ENCODE measurements around the gene PHTF2.

Gene PHTF2

DNA sequence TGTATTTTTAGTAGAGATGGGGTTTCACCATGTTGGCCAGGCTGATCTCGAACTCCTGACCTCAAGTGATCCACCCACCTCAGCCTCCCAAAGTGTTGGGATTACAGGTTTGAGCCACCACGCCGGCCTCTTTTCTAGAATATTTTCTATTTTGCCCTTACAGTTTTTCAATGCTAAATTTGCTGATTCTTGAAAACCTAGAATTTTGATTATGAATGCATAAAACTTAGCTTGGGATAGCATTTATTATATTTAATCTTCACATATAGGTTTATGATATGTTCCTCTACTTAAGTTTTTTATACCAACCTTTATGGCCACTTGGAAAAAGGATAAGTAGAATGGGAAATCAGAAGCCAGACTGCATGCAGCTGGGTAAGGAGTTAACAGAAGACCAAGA is 2.5 kb upstream of the PHTF2 start:
- no peak for DNase-seq

DNA sequence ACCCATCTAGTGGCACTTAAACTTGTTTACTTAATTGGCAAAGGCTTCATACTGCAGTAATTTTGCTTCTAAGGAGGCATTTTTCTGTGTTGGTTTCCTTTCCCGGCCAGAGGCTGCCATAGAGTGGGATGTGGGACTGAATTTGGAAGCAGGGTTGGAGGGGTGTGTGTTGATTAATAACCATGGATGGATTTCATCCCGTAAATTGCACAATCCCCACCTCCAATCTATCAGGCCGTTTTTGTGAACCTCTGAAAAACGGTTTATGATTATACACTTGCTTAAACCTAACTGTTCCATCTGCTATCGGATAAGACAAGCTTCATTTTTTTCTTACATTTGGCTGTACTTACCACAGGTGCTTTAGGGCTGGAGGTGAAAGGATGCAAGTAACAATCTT is 1.6 kb upstream of the PHTF2 start:
- DNase-seq = no peak

DNA sequence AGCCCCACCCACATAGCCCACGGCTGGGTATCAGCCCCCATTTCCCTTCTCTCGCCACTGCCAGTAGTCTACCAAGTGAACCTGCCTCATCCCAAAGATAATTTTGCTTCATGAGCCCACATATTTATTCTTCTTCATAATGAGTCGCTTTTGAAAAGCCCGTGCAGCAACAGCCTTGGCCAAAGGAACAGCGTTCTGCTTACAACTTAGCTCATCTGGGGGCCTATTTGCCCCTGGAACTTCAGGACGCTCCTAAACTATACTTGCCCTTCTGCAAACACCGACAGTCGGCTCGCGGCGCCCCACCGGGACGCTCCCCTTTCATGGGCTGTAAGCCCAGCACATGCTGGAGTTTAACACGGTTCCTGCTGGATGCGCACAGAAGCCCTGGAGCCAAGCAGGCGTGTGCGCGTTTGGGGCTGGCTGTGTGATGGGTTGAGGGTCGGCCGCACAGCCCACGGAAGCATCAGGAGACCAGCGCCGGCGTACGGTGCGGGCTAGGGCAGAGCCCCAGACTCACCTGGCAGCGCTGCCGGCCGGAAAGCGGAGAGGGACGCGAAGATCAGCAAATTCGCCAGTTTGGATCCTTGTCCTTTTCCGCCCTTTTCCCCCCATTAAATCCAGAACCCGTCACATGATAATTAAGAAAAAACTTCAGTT is 709 bp upstream of the PHTF2 start:
- no peak for DNase-seq

DNA sequence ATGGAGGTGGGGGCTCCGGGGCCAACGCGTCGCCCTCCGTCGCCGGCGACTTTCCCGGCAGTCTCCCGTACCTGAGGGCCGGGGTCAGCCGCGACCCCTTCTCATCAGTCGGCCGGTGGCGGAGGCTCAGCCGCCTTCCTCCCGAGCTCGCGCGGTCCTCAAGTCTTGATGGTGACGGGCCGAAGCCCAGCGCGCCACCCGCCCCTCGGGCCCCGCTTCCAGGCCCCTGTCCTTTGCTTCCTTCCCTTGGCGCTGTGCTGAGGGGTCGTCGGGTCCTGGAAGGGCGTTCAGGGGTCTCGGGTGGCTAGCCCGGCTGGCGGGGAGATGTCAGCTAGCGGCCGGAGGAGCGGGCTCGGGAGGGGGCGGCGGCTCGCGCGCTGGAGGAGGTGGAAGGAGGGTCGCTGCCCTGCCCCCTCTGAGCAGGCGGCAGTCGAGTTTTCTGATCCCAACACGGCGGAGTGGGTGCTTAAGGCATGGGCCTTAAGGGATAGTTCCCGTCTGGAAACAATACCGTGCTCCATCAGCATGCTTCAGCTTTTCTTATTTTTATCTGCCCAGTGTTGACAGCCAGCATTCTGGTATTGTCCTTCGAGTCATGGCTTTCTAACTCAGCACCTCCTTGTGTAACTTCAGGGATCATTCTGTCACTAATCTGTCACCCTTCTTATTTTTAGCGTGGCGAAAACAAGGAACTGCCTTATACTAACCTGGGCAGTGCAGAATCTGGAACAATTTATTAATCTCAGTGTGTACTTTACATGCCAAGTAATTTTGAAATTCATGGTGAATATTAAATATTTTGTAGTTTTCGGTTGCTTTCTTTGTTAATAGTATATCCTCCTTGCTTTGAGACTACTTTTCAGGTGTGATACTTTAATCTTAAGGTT is 748 bp downstream of the PHTF2 start:
- no peak for DNase-seq

DNA sequence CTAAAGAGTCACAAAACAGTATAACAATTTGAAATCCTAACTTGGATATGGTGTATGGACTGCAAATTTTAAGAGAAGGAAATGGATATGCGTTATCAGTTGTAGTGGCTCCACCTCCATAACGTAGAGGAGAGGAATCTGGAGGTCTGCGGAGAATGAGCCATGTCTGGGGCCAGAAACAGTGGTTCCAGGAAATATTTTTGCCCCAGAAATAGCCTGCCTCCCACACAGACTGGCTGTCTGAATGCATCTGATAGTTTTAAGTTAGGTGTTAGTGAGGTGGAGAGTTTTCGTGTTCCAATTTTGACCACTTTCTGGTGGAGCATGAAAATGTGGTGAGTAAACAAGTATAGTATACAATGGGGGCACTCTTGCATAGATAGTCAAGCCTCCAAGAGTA is 1.6 kb downstream of the PHTF2 start:
- no peak for DNase-seq

DNA sequence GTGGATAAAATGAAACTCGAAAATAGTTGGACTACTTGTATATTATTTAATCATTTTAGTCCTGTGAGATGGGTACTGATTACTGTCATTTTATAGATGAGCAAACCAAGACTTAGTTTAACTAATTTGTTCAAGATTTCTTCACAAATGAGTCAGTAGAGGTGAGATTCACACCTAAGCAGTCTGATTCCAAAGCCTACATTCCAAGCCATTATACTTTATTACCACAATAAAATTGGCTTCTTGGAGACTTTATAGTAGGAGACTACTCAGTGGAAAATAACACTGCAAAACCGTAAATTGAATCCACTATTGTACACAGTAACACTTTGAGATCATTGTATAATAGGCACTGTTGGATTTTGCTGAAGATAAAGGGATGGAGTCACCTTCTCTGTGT is 2.2 kb downstream of the PHTF2 start:
- no peak for DNase-seq

DNA sequence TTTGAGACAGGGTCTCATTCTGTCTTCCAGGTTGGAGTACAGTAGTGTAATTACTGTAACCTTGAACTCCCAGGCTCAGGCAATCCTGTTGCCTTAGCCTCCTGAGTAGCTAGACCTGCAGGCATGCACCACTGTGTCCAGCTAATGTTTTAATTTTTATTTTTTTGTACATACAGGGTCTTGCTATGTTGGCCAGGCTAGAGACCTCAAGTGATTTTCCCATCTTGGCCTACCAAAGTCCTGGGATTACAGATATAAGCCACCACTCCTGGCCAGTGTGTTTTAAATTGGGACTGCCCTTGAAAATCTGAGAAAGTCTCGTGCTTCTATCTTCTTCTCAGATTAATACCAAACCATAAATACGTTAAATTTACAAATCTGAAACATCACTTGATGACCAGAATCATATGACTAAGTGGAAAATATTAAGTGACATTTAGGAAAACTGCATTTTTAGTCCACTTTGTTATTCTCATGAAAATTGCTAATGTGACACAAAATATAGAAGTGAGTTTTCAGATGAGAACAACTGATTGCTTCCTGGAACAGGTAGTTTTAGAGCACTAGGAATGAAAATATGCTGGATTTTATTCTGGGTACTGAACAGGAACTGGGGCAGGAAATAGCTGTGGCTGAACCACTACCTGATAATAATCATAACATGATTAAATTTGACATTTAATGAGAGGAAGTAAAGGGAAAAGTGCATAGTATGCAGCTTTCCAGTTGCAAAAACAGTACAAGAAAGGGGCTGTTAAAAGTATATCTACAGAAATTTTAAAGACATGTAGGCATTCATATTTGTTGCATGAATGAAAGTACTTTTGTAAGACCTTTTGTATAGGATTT is 4.2 kb downstream of the PHTF2 start:
- no peak for DNase-seq

DNA sequence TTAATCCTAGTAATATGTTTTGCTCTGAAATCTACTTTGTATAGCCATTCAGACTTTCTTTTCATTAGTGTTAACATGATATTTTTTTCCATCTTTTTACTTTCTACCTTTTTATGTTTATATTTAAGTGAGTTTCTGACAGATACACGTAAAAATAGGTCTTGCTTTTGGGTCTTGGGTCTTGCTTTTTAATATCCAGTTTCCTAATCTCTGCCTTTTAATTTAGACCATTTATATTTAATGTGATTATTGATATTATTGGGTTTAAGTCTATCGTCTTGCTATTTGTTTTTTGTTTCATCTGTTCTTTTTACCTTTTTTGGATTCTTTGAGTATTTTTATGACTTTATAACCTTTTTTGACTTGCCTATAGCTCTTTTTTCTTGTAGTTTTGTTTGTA is 7.9 kb downstream of the PHTF2 start:
- DNase-seq = no peak

DNA sequence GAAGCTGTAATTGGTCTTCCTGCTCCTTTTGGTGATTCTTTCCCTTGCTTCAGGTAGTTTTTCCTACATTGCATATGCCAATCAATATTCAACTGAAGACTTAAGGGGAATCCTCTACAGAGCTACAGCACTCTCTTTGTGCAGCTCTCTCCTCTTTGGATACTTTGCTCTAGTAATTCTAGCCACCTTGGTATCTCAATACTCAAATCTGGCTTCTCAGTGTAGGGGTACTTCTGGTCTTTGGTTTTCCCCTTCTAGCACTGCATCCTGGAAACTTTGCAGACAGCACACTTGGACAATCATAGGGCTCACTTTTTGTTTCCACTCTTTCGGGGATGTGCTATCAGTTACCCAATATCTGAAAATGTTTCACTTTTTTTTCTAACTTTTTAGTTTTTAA is 9.9 kb downstream of the PHTF2 start:
- no peak for DNase-seq

DNA sequence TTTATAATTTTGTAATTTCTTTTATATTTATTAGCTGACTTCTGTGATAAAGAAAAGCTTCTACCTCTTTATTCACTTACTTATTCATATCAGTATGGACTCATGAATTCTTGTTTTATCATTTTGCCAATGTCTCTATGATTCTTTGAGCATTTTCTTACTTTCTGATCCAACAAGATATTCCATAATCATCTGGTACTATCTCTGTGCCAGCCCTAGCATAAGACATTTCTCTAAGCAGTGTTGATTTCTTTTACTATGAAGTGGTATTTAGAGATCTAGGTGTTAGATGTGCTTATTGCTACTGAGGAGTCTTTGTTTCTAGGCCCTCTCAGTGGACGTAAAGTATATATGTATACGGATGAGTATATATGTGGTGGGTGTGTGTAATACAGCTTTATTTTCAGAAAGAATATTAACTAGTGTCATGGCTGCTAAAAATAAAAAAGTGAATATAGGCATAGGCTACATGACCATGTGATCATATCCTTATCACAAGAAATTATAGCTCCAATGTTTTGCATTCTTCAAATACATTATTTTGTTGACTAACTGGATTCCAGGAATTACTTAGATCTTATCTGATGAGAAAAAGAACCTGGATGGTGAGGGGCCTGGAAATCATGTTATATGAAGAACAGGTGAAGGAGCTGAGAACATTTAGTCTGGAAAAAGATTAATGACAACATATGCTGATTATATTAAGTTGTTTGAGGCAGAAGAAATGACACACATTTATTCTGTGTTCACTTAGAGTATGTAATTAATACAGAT is 13.1 kb downstream of the PHTF2 start:
- no peak for DNase-seq

DNA sequence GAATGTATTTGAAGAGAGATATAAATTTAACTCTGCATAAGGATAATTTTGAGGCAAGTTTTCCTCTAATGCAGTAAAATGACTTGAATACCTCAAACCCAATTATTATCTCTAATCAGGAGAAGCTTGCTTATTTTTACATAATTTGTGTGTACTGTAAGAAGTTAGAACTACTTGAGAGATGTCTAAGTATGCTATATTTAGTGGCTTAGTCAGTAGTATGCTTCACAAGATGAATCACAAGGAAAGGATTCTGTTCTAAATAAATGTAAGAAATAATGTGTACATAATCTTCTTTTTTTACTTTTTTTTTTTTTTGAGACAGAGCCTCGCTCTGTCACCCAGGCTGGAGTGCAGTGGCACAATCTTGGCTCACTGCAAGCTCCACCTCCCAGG is 13.7 kb downstream of the PHTF2 start:
- no peak for DNase-seq

DNA sequence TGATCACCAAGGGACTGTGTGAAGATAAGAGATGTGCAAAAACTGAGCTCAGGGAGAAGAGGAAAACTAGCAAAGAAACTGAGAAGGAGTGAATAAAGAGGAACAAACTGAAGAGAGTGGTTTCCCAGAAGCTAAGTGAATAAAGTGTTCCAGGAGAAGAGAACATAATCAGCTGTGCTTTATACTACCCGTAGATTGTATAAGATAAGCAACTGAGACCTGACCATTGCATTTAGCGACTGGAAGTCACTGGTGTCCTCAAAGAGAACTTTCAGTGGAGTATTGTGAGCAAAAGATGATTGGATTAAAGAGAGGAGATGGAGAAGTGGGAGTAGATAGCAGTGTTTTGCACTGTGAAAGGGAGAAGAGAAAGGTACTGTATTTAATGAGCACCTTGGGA is 14.6 kb downstream of the PHTF2 start:
- DNase-seq = no peak

DNA sequence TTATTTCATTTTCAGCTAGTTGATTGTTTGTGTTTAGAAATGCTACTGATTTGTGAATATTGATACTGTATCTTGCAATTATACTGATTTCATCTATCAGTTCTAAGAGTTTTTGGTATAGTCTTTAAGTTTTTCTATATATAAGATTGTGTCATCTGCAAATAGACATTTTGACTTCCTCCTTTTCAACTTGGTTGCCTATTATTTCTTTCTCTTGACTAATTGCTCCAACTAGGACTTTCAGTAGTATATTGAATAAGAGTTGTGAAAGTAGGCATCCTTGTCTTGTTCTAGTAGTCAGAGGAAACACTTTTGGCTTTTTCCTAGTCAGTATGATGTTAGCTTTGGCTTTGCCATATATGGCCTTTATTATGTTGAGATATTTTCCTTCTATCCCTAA is 20.4 kb downstream of the PHTF2 start:
- no peak for DNase-seq

DNA sequence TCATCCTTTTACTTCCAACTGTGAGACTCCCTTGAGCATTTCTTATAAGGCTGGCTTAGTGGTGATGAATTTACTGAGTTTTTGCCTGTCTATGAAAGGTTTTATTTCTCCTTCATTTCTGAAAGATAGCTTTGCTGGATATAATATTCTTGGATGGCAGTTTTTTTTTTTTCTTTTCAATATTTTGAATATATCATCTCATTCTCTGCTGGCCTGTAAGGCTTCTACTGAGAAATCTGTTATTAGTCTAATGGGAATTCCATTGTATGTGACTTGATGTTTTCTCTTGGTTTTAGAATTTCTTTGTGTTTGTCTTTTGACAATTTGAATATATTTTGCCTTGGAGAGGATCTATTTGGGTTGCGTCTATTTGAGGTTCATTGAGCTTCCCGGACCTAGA is 22.4 kb downstream of the PHTF2 start:
- DNase-seq = no peak

DNA sequence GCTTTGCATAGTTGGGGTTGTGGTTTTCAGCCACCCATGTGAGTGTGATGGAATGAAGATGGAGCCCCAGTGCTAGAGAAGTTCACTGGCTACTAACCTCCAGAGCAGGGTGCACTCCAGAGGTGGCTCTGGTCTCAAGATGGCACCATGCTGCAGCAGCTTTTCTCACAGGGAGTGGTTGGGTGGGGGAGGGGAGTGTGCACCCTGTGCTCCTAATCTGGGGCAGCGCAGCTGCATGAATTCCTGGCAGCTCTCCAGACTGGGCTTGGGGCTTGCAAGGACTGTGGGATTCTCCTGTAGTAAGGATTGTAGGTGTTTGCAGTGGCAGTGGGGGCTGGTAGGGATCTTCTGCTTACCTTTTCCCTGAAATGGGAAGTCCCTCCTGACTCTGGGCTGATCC is 23.7 kb downstream of the PHTF2 start:
- DNase-seq = no peak

DNA sequence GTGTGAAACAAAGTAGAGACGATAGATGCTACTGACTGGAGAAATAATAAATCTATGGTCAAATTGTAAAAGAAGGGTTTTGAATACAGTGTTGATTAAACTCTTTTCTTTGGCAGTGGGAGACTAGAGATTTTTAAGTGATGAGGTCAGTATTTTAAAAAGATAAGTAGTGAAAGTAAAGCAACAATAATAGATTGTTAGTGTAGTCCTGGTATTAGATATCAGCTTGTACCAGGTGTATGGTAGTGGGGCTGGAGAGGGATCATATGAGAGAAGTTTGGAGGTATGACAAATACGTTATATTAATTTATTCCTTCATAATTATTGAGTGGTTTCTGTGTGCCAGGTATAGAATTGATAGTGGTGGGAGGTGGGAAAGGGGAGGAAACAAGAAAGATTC is 25.2 kb downstream of the PHTF2 start:
- no peak for DNase-seq

DNA sequence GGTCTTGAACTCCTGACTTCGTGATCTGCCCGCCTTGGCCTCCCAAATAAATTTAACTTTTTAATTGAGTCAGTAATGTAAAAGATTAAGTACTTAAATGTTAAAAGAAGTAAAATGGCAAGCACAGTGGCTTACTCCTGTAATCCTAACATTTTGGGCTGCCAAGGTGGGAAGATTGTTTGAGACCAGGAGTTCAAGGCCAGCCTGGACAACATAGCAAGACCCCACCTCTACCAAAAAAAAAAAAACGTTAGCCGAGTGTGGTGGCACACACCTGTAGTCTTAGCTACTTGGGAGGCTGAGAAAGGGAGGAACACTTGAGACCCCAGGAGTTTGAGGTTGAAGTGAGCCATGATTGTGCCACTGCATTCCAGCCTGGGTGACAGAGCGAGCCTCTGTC is 26.1 kb downstream of the PHTF2 start:
- no peak for DNase-seq

DNA sequence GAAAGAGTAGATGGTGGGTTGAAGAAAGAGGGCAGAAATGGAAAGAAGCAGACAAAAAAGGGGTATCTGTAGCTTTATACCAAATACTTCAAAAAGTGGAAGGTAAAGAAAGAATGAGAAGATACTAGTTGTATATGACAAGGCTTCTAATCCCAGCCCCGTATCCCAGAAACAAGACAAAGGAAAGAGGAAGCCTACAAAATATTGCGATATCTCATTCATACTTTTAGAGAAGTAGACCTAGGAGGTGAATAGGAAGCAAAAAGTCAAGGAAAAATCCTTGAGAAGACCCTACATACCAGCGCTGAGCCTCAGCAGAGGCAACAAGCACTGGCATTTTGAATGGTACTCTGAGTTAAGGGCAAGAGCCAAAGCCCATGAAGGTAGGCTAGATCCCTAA is 26.6 kb downstream of the PHTF2 start:
- no peak for DNase-seq

DNA sequence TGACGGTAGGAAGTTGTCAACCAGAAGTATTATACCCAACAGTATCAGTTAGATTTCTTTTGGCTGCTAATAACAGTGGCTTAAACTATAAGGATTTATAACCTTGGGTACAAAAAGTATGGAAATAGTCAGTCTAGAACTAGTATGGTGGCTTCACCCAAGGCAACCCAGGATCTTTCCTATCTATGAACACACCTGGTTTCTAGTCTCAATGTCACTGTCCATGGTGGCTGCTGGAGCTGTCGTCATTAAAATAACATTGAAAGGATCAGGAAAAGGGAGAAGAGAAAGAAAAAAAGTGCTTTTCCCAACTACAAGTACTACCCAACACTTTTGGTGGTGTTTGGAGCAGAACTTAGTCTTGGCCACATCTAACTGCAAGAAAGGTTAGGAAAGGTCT is 27.7 kb downstream of the PHTF2 start:
- no peak for DNase-seq

DNA sequence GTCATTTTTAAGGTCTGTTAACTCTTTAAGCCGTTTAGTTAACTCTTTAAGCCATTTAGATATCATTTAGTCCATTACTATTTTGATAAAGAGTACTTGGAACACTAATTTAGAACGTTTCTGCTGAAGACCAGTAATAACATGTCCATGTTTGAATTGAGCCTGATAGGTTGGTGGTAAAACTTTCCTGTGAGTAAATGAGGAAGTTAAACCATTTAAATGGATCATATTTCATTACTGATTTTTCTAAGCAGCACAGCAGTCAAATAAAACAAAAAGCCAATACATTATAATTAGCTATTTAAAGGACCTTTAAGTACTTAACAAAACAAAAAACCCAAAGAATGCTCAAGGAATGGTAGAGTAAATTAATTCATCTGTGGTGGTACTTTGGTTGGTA is 29.4 kb downstream of the PHTF2 start:
- no peak for DNase-seq

DNA sequence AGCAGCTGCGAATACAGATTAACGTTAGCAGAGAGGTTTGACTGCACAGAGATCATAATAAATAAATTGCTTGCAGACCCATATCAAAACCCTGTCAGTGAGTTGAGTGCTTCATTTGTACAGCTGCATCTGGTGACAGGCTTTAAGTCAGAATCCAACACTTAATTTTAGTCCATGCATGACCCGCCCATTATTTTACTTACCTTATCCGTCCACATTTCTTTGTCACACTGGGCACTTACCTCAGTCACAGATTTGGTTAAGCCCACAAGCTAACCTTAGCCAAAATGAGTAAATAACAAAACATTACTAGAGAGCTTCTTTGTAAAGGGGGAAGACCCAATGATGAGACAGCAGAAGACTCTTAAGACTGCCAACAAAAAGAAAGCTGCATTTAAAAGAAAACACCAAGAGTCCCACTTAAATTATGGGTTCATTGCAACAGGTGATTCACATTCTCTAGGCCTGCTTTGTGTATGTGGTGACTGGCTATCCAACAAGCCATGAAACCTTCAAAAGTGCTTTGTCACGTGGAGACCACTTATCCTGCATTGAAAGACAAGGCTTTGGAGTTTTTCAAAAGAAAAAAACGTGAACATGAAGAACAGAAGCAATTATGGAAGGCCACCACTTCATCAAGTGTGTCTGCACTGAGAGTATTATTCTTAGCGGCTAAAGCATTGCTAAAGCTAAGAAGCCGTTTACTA is 32.2 kb downstream of the PHTF2 start:
- DNase-seq = no peak

DNA sequence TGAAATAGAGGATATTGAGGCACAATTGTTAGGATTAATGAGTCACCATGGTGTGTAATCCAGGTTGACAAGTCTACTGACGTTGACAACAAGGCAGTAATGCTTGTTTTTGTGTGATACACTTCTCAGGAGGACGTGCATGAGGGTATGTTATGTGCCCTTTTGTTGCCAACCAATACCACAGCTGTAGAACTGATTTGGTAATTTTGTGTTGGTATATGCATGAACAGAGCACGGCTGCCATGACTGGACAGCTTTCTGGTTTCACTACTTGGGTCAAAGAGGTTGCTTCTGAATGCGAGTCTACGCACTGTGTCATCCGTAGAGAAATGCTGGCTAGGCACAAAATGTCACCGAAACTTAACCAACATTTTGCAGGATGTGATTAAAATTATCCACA is 32.9 kb downstream of the PHTF2 start:
- no peak for DNase-seq

All from cerebellar nuclear complex (tissue), 1 donor.